ENCODE results near the gene CFHR4. TPM values are rescaled to one million over a fixed set of nuclear protein-coding genes. Genes with fewer than 3 reads are reported as not detected.
"Not testable (repeated sequence)": the region's sequence is repeated elsewhere in the genome, so short reads cannot be mapped to it uniquely, and the experiment has no call there.

The CFHR4 gene
- not detected for total RNA-seq

DNA sequence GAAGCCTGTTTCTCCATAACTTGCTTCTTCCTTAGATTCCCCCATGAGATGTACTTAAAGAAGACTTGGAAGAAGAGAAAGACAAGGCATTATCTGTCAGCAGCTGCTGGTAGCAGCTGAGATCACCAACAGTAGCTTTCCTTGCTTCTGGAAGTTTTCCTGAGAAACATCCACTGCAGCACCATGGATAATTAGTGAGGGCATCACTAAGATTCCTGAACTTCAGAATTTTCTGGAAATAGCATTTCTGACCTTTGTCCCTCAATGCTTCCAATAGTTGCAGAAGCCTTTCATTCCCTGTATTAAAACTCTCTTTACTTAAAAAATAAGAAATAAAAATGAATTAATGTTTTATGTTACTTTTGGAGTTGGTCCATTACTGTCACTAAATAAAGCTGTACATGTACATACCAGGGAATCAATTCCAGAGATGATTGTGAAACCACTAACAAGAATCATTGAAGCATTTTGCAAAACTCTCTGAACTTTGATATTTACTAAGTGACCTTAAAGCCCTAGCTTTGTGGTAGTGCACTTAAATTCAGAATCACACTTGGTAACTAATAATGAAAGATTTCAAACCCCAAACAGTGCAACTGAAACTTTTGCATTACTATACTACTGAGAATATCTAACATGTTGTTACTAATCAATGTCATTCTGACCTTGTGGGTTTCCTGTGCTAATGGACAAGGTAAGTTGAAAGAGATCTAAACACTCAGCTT lies at the start of gene CFHR4:
CFHR4 (plus strand) TSS at position 538 of the 725 bp plus-strand sequence; CDS start at position 637, 99 bp downstream.
- no peak within 1 kb of the TSS for H3K27ac Mint-ChIP-seq
- H3K4me3 Mint-ChIP-seq = no peak within 1 kb of the TSS
- H3K36me3 Mint-ChIP-seq (ENCODE audit: low read depth) = no peaks in the 10 kb centered on the region
- ChIA-PET CTCF (no interaction called here), POLR2A (no interaction called here)
- no peaks in the 10 kb centered on the region for H3K4me1 Mint-ChIP-seq (ENCODE audit: low read depth)
- peaks cover 9% of the 10 kb centered on the region for H3K9me3 Mint-ChIP-seq (ENCODE audit: insufficient read depth)
- DNase-seq = no peak
- no peaks in the 10 kb centered on the region for H3K27me3 Mint-ChIP-seq (ENCODE audit: low read depth)
- ATAC-seq = no peak

DNA sequence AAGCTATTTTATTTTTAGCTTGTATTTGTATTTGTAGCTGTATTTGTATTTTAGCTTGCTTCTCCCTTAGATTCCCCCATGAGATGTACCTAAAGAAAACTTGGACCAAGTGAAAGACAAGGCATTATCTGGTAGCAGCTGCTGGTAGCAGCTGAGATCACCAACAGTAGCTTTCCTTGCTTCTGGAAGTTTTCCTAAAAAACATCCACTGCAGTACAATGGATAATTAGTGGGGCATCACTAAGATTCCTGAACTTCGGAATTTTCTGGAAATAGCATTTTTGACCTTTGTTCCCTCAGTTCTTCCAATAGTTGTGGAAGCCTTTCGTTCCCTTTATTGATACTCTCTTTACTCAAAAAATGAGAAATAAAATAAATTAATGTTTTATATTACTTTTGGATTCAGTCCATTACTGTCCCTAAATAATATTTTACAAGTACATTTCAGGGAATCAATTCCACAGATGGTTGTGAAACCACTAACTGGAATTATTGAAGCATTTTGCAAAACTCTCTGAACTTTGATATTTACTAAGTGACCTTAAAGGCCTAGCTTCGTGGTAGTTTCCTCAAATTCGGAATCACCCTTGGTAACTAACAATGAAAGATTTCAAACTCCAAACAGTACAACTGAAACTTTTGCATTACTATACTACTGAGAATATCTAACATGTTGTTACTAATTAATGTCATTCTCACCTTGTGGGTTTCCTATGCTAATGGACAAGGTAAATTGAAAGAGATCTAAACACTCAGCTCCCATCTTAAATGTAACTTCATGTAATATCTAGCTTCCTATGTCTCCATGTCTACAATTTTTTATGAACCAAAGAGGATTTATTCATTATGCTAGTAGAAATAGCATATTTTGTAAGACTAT lies 38.0 kb upstream of the CFHR4 start:
- H3K4me1 Mint-ChIP-seq (ENCODE audit: low read depth); CTCF ChIA-PET; DNase-seq; H3K27me3 Mint-ChIP-seq (ENCODE audit: low read depth); H3K4me3 Mint-ChIP-seq; H3K27ac Mint-ChIP-seq; ATAC-seq; H3K36me3 Mint-ChIP-seq (ENCODE audit: low read depth); POLR2A ChIA-PET; H3K9me3 Mint-ChIP-seq (ENCODE audit: insufficient read depth): not testable (repeated sequence)

DNA sequence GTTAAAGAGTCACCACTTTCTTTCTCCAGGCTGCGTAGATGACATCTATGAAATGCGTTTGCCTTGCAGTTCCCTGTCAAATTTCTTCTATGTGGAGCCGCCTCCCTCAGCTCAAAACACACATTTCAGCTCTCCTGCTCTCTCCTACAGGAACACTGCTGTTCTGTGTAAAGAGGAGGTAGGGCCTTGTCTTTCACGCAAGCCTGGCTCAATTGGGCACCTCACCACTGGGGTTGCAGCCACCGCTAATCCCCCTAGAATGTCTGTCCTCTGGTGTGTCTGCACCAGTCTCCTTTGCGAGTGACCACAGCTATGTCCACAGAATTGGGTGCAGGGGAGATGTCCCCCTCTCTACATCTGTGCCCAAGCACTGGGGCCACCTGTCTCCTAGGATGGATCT lies 31.8 kb upstream of the CFHR4 start:
- no peaks in the 10 kb centered on the region for H3K36me3 Mint-ChIP-seq (ENCODE audit: low read depth)
- no peaks in the 10 kb centered on the region for H3K27me3 Mint-ChIP-seq (ENCODE audit: low read depth)
- no peaks in the 10 kb centered on the region for H3K4me1 Mint-ChIP-seq (ENCODE audit: low read depth)
- POLR2A ChIA-PET = no interaction called here
- H3K4me3 Mint-ChIP-seq = no peak overlapping the region
- no peak overlapping the region for H3K27ac Mint-ChIP-seq
- CTCF ChIA-PET = no interaction called here
- ATAC-seq (no peak), DNase-seq (no peak)
- H3K9me3 Mint-ChIP-seq (ENCODE audit: insufficient read depth) = no peaks in the 10 kb centered on the region

DNA sequence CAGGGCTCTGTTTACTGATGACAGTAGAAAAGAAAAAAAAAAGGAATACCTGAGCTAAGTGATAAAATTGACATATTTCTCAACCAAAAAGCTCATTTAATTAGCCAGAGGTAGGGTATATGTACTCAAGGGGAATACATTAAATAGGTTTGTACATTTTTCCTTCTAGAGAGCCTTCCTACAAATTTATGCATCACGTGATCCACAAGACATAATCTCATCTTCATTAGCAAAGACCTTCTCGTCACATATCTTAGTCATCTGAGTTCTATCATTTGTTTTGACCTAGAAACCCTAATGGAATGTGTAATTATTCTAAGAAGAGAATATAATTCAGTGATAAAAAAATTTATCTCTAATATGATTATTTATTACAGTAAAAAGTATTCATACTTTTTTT lies 30.7 kb upstream of the CFHR4 start:
- Mint-ChIP-seq H3K4me1 (ENCODE audit: low read depth) (no peaks in the 10 kb centered on the region), H3K27me3 (ENCODE audit: low read depth) (no peaks in the 10 kb centered on the region), H3K9me3 (ENCODE audit: insufficient read depth) (no peaks in the 10 kb centered on the region), H3K36me3 (ENCODE audit: low read depth) (no peaks in the 10 kb centered on the region), H3K27ac (no peak overlapping the region), H3K4me3 (no peak overlapping the region)
- ChIA-PET POLR2A (no interaction called here), CTCF (no interaction called here)
- DNase-seq = no peak
- ATAC-seq = no peak

DNA sequence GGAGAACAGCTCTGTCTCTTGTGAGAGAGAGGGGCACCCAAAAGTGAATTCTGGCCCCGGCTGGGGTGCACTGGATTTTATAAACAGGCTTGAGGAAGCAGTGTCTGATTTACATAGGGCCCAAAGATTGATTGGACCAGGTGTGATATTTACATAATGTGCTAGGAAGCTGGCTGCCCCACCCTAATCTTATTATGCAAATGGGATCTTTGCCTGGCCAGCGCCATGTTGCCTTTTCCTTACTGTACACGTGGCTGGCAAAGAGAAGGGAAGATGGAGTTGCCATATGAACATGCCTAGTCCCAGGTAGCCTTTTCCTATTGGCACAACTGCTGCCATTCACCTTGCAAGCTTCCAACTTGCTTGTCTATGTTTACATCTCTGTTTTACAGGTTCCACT lies 29.0 kb upstream of the CFHR4 start:
- Mint-ChIP-seq H3K4me1 (ENCODE audit: low read depth) (no peaks in the 10 kb centered on the region), H3K27me3 (ENCODE audit: low read depth) (no peaks in the 10 kb centered on the region), H3K9me3 (ENCODE audit: insufficient read depth) (no peaks in the 10 kb centered on the region), H3K27ac (no peak overlapping the region), H3K36me3 (ENCODE audit: low read depth) (no peaks in the 10 kb centered on the region), H3K4me3 (no peak overlapping the region)
- ChIA-PET POLR2A (no interaction called here), CTCF (no interaction called here)
- DNase-seq = no peak
- ATAC-seq = no peak

DNA sequence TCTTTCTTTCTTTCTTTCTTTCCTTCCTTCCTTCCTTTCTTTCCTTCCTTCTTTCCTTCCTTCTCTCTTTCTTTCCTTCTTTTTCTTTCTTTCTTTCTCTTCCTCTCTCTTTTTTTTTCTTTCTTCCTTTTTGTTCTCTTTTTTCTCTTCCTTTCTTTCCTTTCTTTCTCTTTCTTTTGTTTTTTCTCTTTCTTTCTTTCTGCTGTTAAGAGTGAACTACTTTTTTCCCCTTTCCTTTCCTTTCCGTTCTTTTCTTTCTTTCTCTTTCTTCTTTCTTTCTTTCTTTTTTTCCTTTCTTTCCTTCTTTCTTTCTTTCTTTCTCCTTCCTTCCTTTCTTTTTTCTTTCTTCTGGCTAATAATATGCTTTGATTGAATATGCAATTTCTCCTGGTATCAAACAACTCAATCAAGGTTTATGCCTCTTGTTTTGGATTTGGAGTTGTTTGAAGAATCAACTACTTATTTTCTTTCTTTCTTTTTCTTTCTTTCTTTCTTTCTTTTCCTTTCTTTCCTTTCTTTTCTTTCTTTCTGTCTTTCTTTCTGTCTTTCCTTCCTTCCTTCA lies 27.4 kb upstream of the CFHR4 start:
- no peaks in the 10 kb centered on the region for H3K27me3 Mint-ChIP-seq (ENCODE audit: low read depth)
- ChIA-PET POLR2A (no interaction called here), CTCF (no interaction called here)
- H3K4me1 Mint-ChIP-seq (ENCODE audit: low read depth) = no peaks in the 10 kb centered on the region
- H3K36me3 Mint-ChIP-seq (ENCODE audit: low read depth) = no peaks in the 10 kb centered on the region
- ATAC-seq = no peak
- no peaks in the 10 kb centered on the region for H3K9me3 Mint-ChIP-seq (ENCODE audit: insufficient read depth)
- H3K4me3 Mint-ChIP-seq = no peak overlapping the region
- no peak overlapping the region for H3K27ac Mint-ChIP-seq
- no peak for DNase-seq

DNA sequence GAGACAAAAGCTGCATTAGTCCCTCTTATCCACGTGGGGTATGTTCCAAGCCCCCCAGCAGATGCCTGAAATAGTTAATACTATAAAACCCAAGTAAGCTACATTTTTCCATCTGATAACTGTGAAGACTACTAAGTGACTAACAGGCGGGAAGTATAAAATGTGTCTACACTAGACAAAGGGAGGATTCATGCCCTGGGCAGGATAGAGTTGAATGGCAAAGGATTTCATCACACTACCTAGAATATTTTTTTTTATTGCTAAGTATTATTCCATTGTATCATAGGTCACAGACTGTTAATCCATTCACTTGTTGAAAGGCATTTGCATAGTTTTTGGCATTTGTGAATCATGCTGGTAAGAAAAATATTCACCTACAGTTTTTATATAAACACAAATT lies 26.4 kb upstream of the CFHR4 start:
- no peaks in the 10 kb centered on the region for H3K27me3 Mint-ChIP-seq (ENCODE audit: low read depth)
- H3K4me3 Mint-ChIP-seq = no peak overlapping the region
- no peak for ATAC-seq
- no peaks in the 10 kb centered on the region for H3K9me3 Mint-ChIP-seq (ENCODE audit: insufficient read depth)
- ChIA-PET POLR2A (no interaction called here), CTCF (no interaction called here)
- no peak for DNase-seq
- H3K4me1 Mint-ChIP-seq (ENCODE audit: low read depth) = no peaks in the 10 kb centered on the region
- H3K36me3 Mint-ChIP-seq (ENCODE audit: low read depth) = no peaks in the 10 kb centered on the region
- no peak overlapping the region for H3K27ac Mint-ChIP-seq

DNA sequence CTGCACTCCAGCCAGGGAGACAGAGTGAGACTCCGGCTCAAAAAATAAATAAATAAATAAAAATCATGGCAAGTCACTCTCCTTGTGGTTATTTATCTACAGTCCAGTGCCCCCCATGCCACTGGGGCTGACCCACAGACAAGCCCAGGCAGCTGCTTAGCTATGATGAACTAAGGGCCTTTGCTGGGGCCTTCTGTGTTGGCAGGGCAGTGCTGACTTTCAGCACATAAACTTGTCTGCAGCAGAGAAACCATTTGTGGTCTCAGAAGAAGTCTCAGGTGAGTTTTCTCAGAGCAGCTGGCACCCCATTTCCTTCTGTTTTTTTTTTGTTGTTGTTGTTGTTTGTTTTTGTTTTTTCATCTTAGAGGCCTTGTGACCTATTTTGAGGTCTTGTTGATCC lies 20.9 kb upstream of the CFHR4 start:
- no peaks in the 10 kb centered on the region for H3K9me3 Mint-ChIP-seq (ENCODE audit: insufficient read depth)

DNA sequence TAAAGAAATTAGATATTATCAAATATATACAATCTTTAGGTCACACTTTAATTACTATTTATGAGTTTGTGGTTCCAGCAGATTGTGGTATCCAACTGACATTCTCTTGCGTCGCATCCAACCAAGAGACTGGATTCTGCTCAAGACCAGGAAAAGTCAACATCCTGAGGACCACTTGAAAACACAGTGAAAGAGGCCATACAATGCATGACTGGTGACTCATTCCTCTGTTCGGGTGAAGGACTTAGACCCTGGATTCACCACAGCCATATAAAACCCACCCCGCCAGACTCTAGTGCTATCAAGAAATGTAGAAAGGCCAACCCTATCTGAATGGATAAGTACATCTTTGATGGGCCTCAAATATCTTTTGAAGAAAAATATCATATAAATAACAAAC lies 14.5 kb upstream of the CFHR4 start:
- ChIA-PET CTCF (no interaction called here), POLR2A (no interaction called here)
- Mint-ChIP-seq H3K36me3 (ENCODE audit: low read depth) (no peaks in the 10 kb centered on the region), H3K4me1 (ENCODE audit: low read depth) (no peaks in the 10 kb centered on the region), H3K27me3 (ENCODE audit: low read depth) (peaks cover 5% of the 10 kb centered on the region), H3K4me3 (no peak overlapping the region), H3K27ac (no peak overlapping the region), H3K9me3 (ENCODE audit: insufficient read depth) (no peaks in the 10 kb centered on the region)
- DNase-seq (no peak), ATAC-seq (no peak)

More for the DNA sequence above, 20.9 kb upstream of the CFHR4 start:
- H3K36me3 Mint-ChIP-seq (ENCODE audit: low read depth) = no peaks in the 10 kb centered on the region
- no peaks in the 10 kb centered on the region for H3K27me3 Mint-ChIP-seq (ENCODE audit: low read depth)
- H3K27ac Mint-ChIP-seq = no peak overlapping the region
- H3K4me1 Mint-ChIP-seq (ENCODE audit: low read depth) = no peaks in the 10 kb centered on the region
- POLR2A ChIA-PET = no interaction called here
- no peak overlapping the region for H3K4me3 Mint-ChIP-seq
- CTCF ChIA-PET = no interaction called here
- ATAC-seq (no peak), DNase-seq (no peak)

DNA sequence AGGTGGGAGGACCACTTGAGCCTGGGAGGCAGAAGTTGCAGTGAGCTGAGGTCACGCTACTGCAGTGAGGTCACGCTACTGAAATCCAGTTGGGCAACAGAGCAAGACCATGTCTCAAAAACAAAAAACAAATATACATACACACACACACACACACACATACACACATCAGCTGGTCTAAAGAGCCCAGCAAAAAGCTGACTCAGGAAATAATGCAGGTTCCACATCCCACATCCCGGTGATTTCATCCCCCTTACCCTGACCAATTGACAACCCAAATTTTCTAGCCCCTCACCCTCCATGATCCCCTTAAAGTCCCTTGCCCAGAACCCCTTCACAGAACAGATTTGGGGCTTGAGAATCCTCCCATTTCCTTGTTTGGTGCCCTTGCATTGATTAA lies 11.9 kb upstream of the CFHR4 start:
- ATAC-seq (no peak), DNase-seq (no peak)
- H3K4me1 Mint-ChIP-seq (ENCODE audit: low read depth) = no peaks in the 10 kb centered on the region
- no peak overlapping the region for H3K27ac Mint-ChIP-seq
- CTCF ChIA-PET = no interaction called here
- H3K4me3 Mint-ChIP-seq = no peak overlapping the region
- POLR2A ChIA-PET = no interaction called here
- no peaks in the 10 kb centered on the region for H3K9me3 Mint-ChIP-seq (ENCODE audit: insufficient read depth)
- peaks cover 6% of the 10 kb centered on the region for H3K27me3 Mint-ChIP-seq (ENCODE audit: low read depth)
- no peaks in the 10 kb centered on the region for H3K36me3 Mint-ChIP-seq (ENCODE audit: low read depth)

DNA sequence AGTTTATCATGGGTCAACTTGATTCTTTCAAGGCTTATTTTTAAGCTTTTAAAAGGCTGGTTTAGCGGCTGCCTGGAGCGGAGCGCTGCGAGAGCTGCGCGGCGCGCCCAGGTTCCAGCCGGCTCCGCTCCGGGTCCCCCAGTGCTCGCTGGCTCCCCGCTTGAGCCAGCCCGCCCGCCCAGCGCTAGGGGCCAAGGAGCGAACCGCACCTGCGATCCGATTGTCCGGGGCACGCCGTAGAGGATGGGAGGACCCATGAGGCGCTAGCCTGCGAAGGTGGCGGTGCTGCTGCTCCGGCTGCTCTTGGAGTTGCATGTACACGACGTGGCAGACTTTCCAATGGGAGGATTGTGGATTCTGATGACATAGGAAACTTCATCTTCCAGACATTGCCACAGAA lies 9.9 kb upstream of the CFHR4 start:
- ChIA-PET POLR2A (no interaction called here), CTCF (no interaction called here)
- H3K4me1 Mint-ChIP-seq (ENCODE audit: low read depth) = no peaks in the 10 kb centered on the region
- no peak overlapping the region for H3K4me3 Mint-ChIP-seq
- H3K9me3 Mint-ChIP-seq (ENCODE audit: insufficient read depth) = no peaks in the 10 kb centered on the region
- DNase-seq = no peak
- no peak overlapping the region for H3K27ac Mint-ChIP-seq
- peaks cover 6% of the 10 kb centered on the region for H3K27me3 Mint-ChIP-seq (ENCODE audit: low read depth)
- ATAC-seq = no peak
- no peaks in the 10 kb centered on the region for H3K36me3 Mint-ChIP-seq (ENCODE audit: low read depth)

DNA sequence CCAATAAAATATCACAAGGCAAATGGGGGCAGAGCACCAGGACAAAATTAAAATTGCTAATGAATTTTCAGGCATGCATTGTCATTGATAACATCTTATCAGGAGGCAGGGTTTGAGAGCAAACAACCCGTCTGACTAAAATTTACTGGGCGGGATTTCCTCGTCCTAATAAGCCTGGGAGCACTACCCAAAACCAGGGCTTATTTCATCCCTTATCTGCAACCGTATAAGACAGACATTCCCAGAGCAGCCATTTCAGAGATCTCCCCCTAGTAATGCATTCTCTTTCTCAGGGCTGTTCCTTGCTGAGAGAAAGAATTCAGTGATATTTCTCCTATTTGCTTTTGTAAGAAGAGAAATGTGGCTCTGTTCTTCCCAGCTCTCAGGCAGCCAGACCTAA lies 1.3 kb upstream of the CFHR4 start:
- H3K36me3 Mint-ChIP-seq (ENCODE audit: low read depth); H3K27me3 Mint-ChIP-seq (ENCODE audit: low read depth); CTCF ChIA-PET; POLR2A ChIA-PET; H3K9me3 Mint-ChIP-seq (ENCODE audit: insufficient read depth); H3K4me3 Mint-ChIP-seq; DNase-seq; H3K27ac Mint-ChIP-seq; ATAC-seq; H3K4me1 Mint-ChIP-seq (ENCODE audit: low read depth): not testable (repeated sequence)

Data from activated CD8-positive, alpha-beta T cell treated with anti-CD3 and anti-CD28 coated beads, Interleukin-2, amount 10 ng/mL, durations not matched to agents 7 days and 5 days (primary cell).